Measurements from ENCODE around the gene PPP1R9B. TPM values are rescaled to one million over a fixed set of nuclear protein-coding genes. Genes with fewer than 3 reads are reported as not detected.

The PPP1R9B gene
- total RNA-seq, 2 donors from 2014 or later, result 36.2 to 79.7 TPM

- Histone ChIP-seq H3K4me1 (replicated peaks) (peaks cover 5% of the 10 kb centered on the region), H3K36me3 (no peaks in the 10 kb centered on the region), H3K27me3 (replicated peaks; ENCODE audit: insufficient read depth) (no peaks in the 10 kb centered on the region), H3K4me3 (no peak overlapping the region), H3K9me3 (no peaks in the 10 kb centered on the region), H3K27ac (no peak overlapping the region)
- DNase-seq (ENCODE audit: low spot score), result no peak
- intact Hi-C loops (cut with DNase I), result no loop called here
- no peak for TF ChIP-seq POLR2A (IDR thresholded peaks at IDR 0.05)
- TF ChIP-seq, protein P1, sequence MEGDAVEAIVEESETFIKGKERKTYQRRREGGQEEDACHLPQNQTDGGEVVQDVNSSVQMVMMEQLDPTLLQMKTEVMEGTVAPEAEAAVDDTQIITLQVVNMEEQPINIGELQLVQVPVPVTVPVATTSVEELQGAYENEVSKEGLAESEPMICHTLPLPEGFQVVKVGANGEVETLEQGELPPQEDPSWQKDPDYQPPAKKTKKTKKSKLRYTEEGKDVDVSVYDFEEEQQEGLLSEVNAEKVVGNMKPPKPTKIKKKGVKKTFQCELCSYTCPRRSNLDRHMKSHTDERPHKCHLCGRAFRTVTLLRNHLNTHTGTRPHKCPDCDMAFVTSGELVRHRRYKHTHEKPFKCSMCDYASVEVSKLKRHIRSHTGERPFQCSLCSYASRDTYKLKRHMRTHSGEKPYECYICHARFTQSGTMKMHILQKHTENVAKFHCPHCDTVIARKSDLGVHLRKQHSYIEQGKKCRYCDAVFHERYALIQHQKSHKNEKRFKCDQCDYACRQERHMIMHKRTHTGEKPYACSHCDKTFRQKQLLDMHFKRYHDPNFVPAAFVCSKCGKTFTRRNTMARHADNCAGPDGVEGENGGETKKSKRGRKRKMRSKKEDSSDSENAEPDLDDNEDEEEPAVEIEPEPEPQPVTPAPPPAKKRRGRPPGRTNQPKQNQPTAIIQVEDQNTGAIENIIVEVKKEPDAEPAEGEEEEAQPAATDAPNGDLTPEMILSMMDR (IDR thresholded peaks at IDR 0.05), result no peak
- TF ChIP-seq POLR2AphosphoS5 (IDR thresholded peaks at IDR 0.05), result no peak
- 84% methylated on average over 13 of the region's 13 CpGs for WGBS
Measured at GRCh38 chr17:50181144-50181543, 30.7 kb upstream of the PPP1R9B start.

DNA sequence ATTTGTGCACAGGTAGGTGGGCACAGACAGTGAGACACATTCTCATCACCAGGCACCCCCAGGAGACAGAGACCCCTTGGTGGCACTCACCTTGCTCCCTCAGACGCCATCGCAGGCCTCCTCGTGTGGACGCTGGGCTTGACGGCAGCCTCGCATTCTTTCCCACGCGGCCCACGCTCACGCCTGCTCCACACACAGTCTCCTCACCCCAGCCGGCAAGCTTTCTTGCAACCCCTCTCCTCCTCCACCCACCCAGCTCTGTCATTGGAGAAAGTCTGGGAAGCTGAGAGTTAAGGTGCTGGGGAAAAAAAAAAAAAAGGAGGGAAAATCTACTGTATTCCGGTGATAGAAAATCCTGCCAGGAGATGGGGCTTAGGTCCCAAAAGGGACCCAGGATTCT, 30.1 kb upstream of the PPP1R9B start:
- H3K4me1 ChIP-seq (replicated peaks), result peaks cover 5% of the 10 kb centered on the region

DNA sequence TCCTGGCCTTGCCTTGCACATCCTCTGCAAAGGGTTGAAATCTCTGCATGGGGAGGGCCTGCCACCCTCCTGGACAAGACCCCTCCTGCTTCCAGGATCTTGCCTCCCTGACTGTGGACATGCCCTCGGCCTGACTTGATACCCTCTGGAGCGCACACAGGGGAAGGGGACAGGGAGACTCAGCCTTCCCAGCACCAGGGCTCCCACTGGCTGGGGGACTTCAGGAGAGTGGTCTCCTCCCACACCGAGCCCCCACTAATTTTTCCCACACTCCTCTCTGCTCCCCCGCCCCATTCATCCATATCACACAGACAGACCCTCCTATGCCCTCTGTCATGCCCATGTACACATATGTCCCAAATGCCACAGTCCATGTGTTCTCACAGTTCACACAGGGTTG, 29.6 kb upstream of the PPP1R9B start:
- intact Hi-C loops (cut with DNase I), result no loop called here
- no peaks in the 10 kb centered on the region for H3K27me3 ChIP-seq (replicated peaks; ENCODE audit: insufficient read depth)
- no peak overlapping the region for H3K4me3 ChIP-seq
- 95% methylated on average over 4 of the region's 4 CpGs for WGBS
- no peak overlapping the region for H3K27ac ChIP-seq
- no peak for TF ChIP-seq POLR2AphosphoS5 (IDR thresholded peaks at IDR 0.05)
- TF ChIP-seq POLR2A (IDR thresholded peaks at IDR 0.05), result no peak
- TF ChIP-seq, protein P1 (IDR thresholded peaks at IDR 0.05), result no peak
- no peak for DNase-seq (ENCODE audit: low spot score)
- peaks cover 5% of the 10 kb centered on the region for H3K4me1 ChIP-seq (replicated peaks)
- H3K9me3 ChIP-seq, result no peaks in the 10 kb centered on the region
- no peaks in the 10 kb centered on the region for H3K36me3 ChIP-seq

More for the DNA sequence above, 30.1 kb upstream of the PPP1R9B start:
- intact Hi-C loops (cut with DNase I), result no loop called here
- no peak for TF ChIP-seq POLR2A (IDR thresholded peaks at IDR 0.05)
- TF ChIP-seq, protein P1 (IDR thresholded peaks at IDR 0.05), result no peak
- TF ChIP-seq POLR2AphosphoS5 (IDR thresholded peaks at IDR 0.05), result no peak
- no peak overlapping the region for H3K4me3 ChIP-seq
- no peaks in the 10 kb centered on the region for H3K9me3 ChIP-seq
- H3K27ac ChIP-seq, result no peak overlapping the region
- H3K36me3 ChIP-seq, result no peaks in the 10 kb centered on the region
- DNase-seq (ENCODE audit: low spot score), result no peak
- 80% methylated on average over 12 of the region's 12 CpGs for WGBS
- no peaks in the 10 kb centered on the region for H3K27me3 ChIP-seq (replicated peaks; ENCODE audit: insufficient read depth)

- Histone ChIP-seq H3K4me1 (replicated peaks) (peaks cover 5% of the 10 kb centered on the region), H3K27me3 (replicated peaks; ENCODE audit: insufficient read depth) (no peaks in the 10 kb centered on the region), H3K9me3 (no peaks in the 10 kb centered on the region), H3K27ac (peak overlapping the region; percentile 64 to 68), H3K36me3 (no peaks in the 10 kb centered on the region), H3K4me3 (no peak overlapping the region)
- intact Hi-C loops (cut with DNase I), result no loop called here
- 4% methylated on average over 18 of the region's 22 CpGs for WGBS
- DNase-seq (ENCODE audit: low spot score), result peak; percentile 84
- TF ChIP-seq POLR2AphosphoS5 (IDR thresholded peaks at IDR 0.05), result peak; percentile 80
- TF ChIP-seq, protein P1 (IDR thresholded peaks at IDR 0.05), result peak in 3 of 4 experiments; percentile 44 to 74 (median 56)
- TF ChIP-seq POLR2A (IDR thresholded peaks at IDR 0.05), result peak; percentile 49
Measured at GRCh38 chr17:50177983-50178834, 27.7 kb upstream of the PPP1R9B start.

GRCh38 chr17:50177476-50177875, 27.0 kb upstream of the PPP1R9B start:
- intact Hi-C loops (cut with DNase I), result no loop called here
- no peaks in the 10 kb centered on the region for H3K9me3 ChIP-seq
- H3K27ac ChIP-seq, result peak overlapping the region; percentile 64 to 68
- H3K4me3 ChIP-seq, result no peak overlapping the region
- WGBS, result 67% methylated on average over 10 of the region's 10 CpGs
- peaks cover 5% of the 10 kb centered on the region for H3K4me1 ChIP-seq (replicated peaks)
- H3K36me3 ChIP-seq, result no peaks in the 10 kb centered on the region
- DNase-seq (ENCODE audit: low spot score), result no peak
- H3K27me3 ChIP-seq (replicated peaks; ENCODE audit: insufficient read depth), result no peaks in the 10 kb centered on the region
- TF ChIP-seq, protein P1 (IDR thresholded peaks at IDR 0.05), result no peak
- TF ChIP-seq POLR2AphosphoS5 (IDR thresholded peaks at IDR 0.05) (no peak), POLR2A (IDR thresholded peaks at IDR 0.05) (no peak)

All from prostate gland (tissue), 2 donors.